ENCODE measurements around the gene BPIFB4. TPM values are rescaled to one million over a fixed set of nuclear protein-coding genes. Genes with fewer than 3 reads are reported as not detected.
"Not testable (repeated sequence)": the region's sequence is repeated elsewhere in the genome, so short reads cannot be mapped to it uniquely, and the experiment has no call there.

Gene BPIFB4
- total RNA-seq, 1 experiment from 2014 or later = not detected

DNA sequence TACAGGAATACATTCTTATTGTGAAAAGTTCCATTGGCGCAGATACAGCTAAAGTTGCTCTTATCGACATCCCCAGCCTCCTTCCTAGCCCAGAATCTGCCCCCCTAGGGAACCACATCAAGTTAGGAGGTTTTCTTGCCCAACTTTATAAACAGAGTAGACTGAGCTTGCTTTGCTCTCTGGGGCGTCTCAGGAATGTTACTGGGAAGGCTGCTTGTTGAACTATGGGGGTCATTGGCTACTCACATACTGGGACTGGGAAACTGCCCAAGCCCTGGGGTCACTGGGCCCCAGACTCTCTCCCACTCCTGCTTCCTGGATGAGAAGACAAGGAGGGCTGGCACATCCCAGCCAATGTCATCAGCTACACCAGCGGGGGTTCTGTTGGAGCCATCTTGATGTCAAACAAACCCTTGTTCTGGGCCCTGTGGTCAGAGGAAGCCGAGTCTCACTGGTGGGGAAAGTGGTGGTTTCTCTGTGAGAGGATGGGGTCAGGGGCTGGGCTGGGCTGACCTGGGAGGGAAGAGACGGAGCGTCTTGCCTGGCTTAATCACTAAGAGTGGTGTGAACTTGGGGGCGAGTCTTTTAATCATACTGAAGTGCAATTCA, 26.0 kb downstream of the BPIFB4 start:
- in situ Hi-C loops (cut with HindIII; ENCODE audit: low pct_unique_long_range_greater_than_20kb, low sequenced_read_pairs) = no loop called here

DNA sequence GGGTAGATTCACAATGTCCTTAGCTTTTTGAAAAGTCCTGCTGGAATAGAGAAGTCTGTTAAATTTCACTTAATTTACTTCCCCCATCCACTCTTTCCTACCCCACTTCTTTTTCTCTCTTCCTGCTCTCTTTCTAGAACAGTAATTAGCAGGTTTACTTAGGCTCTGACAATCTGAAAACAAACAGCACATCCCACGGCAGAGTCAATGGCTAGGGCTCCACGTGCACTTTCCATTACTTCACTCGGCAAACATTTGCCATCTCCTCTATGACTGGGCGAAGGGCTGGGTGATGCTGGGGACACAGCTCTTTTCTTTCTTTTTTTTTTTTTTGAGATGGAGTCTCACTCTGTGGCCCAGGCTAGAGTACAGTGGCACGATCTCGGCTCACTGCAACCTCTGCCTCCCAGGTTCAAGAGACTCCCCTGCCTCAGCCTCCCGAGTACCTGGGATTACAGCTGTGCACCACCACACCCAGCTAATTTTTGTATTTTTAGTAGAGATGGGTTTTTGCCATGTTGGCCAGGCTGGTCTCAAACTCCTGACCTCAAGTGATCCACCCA, 26.7 kb downstream of the BPIFB4 start:
- in situ Hi-C loops (cut with HindIII; ENCODE audit: low pct_unique_long_range_greater_than_20kb, low sequenced_read_pairs); DNase-seq (ENCODE audit: low read depth): not testable (repeated sequence)

More for the DNA sequence above, 26.0 kb downstream of the BPIFB4 start:
- no peak for DNase-seq (ENCODE audit: low read depth)

DNA sequence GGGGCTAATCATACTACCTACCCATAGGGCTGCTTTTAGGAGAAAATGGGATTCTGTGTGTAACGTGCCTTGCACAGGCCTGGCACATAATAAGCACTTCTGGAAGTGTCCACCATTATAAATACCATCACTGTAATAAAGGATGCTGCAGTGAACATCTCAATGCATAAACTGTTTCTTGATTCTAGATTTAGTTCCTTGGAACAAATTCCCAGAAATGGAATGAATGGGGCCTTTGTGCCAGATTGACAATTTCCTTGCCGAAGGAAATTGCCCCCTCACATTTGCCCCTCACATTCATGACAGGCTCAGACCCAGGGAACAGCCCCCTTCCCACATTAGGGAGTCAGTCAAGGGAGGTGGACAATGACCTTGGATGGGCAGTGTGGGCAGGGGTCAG, 29.2 kb downstream of the BPIFB4 start:
- no peak for DNase-seq (ENCODE audit: low read depth)
- in situ Hi-C loops (cut with HindIII; ENCODE audit: low pct_unique_long_range_greater_than_20kb, low sequenced_read_pairs) = no loop called here

DNA sequence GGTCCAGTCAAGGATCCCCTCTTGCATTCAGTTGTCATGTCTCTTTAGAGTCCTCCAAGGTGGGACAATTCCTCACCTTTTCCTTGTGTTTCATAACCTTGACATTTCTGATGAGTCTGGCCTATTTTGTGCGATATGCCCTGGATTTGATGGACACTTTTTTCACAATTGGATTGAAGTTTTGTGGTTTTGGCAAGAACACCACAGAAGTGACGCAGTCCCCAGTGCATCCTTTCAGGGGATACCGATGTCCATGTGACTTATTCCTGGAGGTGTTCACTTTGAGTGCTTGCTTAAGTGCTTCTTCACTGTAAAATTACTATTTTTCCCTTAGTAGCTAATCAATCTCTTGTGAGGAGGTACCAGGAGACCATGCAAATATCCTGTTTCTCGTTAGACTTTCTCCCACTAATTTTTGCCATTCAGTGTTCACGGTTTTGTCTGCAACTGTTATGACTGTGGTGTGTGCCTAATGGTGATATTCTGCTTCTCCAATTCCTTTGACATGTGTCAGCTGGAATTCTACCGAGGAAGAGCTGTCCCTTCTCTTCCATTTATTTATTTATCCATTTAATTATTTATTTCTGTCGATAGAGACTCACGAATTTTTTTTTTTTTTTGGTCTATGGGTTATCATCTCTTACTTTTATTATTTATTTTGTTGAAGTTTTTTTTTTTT, 30.8 kb downstream of the BPIFB4 start:
- in situ Hi-C loops (cut with HindIII; ENCODE audit: low pct_unique_long_range_greater_than_20kb, low sequenced_read_pairs) = no loop called here
- no peak for DNase-seq (ENCODE audit: low read depth)

DNA sequence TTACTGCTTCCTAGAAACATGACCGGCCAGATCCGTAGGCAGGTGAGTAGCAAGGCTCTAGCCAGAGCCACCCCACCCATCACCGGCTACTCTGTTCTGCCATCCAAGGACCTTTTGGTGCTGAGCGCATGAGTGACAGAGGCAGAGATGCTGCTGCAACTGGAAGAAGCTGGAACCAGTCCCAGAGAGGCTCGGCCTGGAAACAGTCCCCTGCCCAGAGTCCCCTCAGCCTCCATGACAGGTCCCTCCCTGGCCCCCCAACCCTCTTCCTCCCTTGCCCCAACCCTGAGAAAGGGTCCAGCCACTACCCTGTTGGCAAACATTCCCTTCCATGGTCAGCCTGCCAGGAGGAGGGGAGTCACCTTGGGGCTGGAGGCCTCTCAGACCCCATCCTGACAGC, 31.9 kb downstream of the BPIFB4 start:
- in situ Hi-C loops (cut with HindIII; ENCODE audit: low pct_unique_long_range_greater_than_20kb, low sequenced_read_pairs) = no loop called here

DNA sequence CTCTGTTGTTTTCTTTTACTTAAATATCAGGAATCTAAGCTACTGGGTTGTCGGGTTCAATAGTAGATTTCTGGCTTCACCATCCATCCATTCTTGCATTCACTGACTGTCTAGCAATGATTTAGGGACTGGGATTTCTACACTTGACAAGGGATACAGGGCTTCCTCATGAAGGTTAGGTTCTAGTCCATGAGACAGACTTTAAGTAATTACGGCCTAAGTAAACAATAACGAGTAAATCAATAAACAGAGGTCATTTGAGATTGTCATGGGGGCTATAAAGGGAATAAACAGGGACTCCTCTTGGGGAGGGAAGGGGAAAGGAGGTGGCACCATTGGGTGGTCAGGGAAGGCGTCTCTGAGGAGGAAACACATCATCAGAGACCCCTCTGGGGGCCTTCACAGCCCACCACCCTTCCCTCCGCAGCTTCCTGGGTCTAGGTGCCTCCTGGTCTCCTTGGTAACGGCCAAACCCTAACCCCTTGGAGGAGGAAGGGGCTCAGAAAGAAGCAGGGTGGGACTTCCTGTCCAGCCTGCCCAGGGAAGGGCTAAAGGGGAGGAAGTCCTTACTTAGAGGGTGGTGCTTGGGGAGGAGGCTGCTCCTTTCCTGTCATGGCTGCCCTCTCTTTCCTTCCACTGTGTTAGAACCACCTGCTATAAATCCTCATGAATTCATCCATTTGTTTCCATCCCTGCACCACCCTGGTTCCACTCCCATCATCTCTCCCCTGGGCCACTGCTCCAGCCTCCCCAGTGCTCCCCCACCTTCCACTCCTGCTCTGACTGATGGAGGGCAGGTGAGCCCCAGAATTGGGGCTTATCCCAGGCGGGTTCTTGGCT, 33.3 kb downstream of the BPIFB4 start:
- in situ Hi-C loops (cut with HindIII; ENCODE audit: low pct_unique_long_range_greater_than_20kb, low sequenced_read_pairs) = no loop called here
- DNase-seq (ENCODE audit: low read depth) = no peak

More for the DNA sequence above, 31.9 kb downstream of the BPIFB4 start:
- no peak for DNase-seq (ENCODE audit: low read depth)

DNA sequence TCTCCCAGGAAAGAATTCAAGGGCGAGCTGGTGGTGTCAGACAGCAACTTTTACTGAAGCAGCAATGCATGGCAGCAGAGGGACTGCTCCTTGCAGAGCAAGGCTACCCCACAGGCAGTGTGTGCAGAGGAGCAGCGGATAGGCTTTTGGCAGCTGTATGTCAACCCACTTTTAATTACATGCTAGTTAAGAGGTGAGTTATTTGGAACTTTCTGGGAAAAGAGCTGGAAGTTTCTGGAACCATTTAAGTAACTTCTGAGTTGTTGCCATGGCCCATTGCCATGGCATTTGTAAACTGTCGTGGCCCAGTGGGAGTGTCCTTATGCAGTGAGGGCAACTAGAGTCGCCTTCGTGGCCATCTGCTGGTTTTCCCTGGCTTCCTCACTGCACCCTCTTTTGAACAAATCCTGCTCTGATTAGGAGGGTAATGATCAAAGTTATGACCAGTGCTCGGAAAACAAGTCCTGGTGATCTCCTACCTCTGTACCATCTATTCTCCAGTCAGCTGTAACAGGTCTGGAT, 34.0 kb downstream of the BPIFB4 start:
- in situ Hi-C loops (cut with HindIII; ENCODE audit: low pct_unique_long_range_greater_than_20kb, low sequenced_read_pairs) = no loop called here
- no peak for DNase-seq (ENCODE audit: low read depth)

DNA sequence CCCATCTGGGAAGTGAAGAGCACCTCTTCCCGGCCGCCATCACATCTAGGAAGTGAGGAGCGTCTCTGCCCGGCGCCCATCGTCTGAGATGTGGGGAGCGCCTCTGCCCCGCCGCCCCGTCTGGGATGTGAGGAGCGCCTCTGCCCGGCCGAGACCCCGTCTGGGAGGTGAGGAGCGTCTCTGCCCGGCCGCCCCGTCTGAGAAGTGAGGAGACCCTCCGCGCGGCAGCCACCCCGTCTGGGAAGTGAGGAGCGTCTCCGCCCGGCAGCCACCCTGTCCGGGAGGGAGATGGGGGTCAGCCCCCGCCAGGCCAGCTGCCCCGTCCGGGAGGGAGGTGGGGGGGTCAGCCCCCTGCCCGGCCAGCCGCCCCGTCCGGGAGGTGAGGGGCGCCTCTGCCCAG, 36.1 kb downstream of the BPIFB4 start:
- in situ Hi-C loops (cut with HindIII; ENCODE audit: low pct_unique_long_range_greater_than_20kb, low sequenced_read_pairs); DNase-seq (ENCODE audit: low read depth): not testable (repeated sequence)

DNA sequence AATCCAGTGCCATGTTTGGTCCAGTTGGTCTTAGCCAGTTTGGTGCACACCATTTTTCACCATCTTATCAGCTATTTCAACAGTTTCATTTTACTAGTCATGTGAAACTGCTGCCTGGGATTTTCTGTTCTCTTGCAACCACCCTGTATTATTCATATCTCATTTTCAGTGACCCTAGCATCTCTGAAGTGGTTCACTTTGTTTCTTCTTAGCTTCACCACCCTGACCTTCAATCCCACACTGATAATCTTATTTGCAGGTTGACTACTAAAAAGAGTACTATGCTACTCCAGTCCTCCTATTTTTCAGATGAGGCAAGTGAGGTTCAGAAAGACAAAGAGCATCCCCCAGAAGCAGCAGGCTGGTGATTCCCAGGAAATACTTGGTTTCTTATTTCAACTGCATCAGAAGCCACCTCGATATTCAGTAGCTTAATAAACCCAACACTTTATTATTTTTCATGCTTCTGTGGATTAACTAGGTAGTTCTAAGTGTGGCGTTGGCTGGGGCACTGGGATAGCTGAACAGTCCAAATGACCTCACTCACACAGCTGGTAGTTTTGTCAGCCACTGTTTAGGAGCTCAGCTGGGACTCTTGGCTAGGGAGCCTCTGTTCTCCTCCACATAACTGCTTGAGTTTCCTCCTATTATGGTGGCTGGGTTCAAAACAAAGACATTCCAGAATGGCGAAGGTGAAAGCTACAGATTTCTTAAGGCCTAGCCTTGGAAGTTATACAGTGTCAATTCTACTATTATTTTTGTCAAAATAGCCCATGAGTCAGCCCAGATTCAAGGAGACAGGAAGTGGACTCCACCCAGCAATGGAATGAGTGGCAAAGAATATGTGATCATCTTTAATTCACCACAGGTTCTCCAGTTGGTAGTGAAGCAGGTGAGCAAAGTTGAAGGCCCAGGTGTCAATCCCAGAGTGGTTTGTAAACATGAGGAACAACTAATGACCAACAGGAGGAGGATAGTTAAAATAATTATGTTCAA, 40.6 kb downstream of the BPIFB4 start:
- in situ Hi-C loops (cut with HindIII; ENCODE audit: low pct_unique_long_range_greater_than_20kb, low sequenced_read_pairs) = no loop called here

DNA sequence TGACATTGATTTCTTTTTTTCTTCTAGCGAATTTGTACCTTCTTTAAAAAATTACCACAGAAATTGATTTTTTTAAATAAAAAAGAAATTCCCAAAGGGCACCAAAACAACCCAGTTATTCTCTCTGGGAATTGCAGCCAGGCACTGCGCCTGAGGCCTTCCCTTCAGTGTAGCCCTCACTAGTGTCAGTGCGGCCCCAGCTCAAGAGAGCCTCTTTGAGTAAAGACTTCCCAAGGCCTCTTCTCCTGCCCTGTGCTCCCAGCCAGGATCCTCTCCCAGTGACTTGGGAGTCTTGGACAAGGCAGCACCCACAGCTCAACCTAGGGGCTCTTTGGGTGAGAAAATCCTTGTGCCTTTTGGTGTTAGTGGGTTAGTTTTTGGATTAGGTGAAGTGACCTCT, 41.5 kb downstream of the BPIFB4 start:
- in situ Hi-C loops (cut with HindIII; ENCODE audit: low pct_unique_long_range_greater_than_20kb, low sequenced_read_pairs) = no loop called here
- no peak for DNase-seq (ENCODE audit: low read depth)

More for the DNA sequence above, 40.6 kb downstream of the BPIFB4 start:
- no peak for DNase-seq (ENCODE audit: low read depth)

DNA sequence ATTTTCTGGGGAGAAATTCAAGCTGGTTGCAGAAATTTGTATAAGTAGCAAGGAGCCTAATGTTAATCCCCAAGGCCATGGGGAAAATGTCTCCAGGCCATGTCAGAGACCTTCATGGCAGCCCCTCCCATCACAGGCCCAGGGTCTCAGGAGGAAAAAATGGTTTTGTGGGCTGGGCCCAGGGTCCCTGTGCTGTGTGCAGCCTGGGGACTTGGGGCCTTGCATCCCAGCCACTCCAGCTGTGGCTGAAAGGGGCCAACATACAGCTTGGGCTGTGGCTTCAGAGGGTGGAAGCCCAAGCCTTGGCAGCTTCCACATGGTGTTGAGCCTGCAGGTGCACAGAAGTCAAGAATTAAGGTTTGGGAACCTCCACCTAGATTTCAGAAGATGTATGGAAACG, 42.9 kb downstream of the BPIFB4 start:
- in situ Hi-C loops (cut with HindIII; ENCODE audit: low pct_unique_long_range_greater_than_20kb, low sequenced_read_pairs); DNase-seq (ENCODE audit: low read depth): not testable (repeated sequence)

DNA sequence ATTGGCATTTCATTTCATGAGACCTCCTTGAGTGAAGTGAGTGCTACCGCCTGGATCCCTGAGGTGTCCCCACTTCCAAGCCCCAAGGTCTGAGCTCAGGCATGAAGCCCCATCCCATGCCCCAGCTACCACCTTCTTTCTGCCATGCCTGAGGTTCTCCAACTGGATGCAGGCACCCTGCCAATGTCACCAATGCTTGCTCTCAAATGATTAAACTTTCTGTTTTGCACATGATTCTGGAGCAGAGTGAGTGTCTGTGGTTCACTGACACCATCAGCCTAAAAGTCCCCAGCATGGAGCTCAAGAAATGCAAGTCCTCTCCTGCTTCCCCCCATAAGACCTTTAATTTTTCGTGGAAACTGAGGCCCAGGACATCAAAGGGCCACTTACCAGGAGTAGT, 44.8 kb downstream of the BPIFB4 start:
- in situ Hi-C loops (cut with HindIII; ENCODE audit: low pct_unique_long_range_greater_than_20kb, low sequenced_read_pairs) = no loop called here
- no peak for DNase-seq (ENCODE audit: low read depth)

DNA sequence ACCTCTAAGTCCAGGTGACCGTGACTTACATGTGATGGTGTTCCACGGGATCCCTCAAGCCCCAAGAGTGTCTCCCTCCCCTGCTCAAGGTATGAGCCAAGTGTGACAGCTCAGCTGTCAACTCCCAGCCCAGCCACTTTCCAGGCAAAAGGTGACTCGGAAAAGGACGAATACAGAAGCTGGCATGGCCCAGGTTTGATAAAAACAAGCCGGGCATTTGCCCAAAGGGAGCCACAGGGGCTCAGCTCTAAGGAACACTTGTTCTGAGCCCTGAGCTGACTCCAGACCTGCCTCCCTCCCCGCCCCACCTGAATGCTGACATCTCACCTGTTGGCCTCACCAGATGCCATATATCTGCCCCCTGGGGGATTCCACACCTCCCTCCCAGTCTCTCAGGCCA, 45.6 kb downstream of the BPIFB4 start:
- in situ Hi-C loops (cut with HindIII; ENCODE audit: low pct_unique_long_range_greater_than_20kb, low sequenced_read_pairs) = no loop called here
- DNase-seq (ENCODE audit: low read depth) = no peak

DNA sequence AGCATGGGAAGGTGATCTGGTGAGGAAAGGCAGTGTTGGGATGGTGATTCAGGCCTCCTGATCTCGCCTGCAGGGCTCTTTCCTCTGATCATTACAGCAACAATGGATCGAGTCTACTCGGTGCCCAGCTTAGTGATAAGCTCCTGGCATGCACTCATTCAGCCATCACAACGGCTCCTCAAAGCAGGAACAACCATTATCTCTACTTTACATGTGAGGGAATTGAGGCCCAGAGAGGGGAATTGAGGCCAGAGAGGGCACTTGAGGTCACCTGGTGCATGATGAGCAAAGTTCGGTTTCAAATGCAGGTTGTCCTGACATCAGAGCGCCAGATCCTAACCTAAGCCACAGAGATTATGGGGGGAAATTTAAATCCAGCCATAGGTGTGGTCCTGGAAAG, 46.5 kb downstream of the BPIFB4 start:
- DNase-seq (ENCODE audit: low read depth) = no peak
- in situ Hi-C loops (cut with HindIII; ENCODE audit: low pct_unique_long_range_greater_than_20kb, low sequenced_read_pairs) = no loop called here

DNA sequence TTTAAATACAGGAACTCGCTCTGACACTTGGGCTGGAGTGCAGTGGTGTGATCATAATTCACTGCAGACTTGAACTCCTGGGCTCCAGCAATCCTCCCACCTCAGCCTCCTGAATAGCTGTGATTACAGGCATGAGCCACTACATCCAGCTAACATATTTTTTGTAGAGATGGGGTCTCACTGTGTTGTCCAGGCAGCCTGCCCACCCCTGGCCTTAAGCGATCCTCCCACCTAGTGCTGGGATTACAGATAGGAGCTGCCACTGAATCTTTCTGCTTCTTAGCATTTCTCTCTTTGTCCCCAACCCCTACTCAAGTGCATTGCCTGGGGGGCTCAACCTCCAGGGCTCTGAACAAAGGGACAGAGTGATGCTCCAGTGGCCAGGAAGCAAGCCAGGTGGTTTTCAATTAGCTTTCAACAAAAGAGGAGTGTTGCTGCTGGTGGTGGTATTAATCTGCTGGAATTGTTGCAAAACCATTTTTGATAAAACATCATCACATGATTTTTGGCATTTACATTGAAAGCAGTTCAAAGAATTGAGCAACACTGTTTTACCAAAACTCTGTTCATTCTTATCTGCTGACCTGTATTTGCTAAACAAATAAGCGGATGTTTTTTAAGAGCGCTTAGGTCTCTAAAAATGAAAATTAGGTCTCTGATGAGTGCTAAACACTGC, 48.1 kb downstream of the BPIFB4 start:
- no peak for DNase-seq (ENCODE audit: low read depth)
- in situ Hi-C loops (cut with HindIII; ENCODE audit: low pct_unique_long_range_greater_than_20kb, low sequenced_read_pairs) = no loop called here

DNA sequence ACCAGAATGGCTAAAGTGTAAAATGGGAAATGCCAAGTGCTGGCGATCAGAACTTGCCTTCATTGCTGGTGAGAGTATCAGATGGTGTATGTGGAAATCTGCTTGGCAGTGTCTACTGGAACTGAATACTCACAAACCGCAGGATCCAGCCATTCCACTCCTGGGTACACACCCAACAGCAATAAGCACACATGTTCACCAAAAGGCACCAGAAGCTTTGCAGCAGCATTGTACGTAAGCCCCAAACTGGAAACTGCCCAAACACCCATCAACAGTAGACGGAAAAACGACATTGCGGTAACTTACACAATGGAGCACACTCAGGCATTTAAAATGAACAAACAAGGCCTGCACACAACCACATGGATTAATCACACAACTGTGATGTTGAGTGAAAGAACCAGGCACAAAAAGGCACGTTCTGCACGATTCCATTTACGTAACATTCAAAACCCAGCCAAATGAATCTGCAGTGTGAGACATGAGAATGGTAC, 51.2 kb downstream of the BPIFB4 start:
- in situ Hi-C loops (cut with HindIII; ENCODE audit: low pct_unique_long_range_greater_than_20kb, low sequenced_read_pairs) = no loop called here
- DNase-seq (ENCODE audit: low read depth) = no peak

DNA sequence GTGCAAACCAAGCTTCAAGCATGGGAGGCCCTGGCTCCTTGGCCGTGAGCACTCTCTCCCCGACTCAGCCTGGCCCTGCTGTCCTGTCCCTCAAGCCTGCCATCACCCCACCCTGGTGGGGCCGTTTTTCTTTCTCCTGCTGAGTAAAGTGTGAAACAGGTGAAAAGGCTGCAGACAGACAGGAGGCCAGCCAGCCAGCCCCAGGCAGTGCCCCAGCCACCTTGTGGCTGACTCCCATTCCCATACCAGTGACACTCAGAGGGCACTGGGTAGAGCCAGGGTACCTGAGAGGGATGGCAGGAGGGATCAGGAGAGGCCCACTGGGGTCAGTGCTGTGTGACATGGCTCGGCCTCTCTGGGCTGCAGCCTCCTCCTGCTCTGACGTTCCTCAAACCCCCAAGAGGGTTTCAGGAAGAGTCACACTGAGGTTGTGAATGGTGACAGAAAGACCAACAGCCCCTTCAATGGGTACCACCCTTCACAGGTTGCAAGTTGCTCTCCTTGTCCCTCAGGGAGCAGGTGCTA, 52.6 kb downstream of the BPIFB4 start:
- in situ Hi-C loops (cut with HindIII; ENCODE audit: low pct_unique_long_range_greater_than_20kb, low sequenced_read_pairs) = no loop called here
- DNase-seq (ENCODE audit: low read depth) = no peak
